ENCODE measurements around the gene METTL21C.

Gene METTL21C

GRCh38 chr13:102702965-102703725 is 8.3 kb upstream of the METTL21C start:
- H3K4me1 ChIP-seq (ENCODE audit: control insufficient read depth, insufficient read depth, low read depth, low read length): peaks cover 15% of the 10 kb centered on the region
- no peak overlapping the region for H2BK120ac ChIP-seq (ENCODE audit: low read depth, low read length)
- H2AFZ ChIP-seq (ENCODE audit: low read depth, low read length): no peak overlapping the region
- H3K4me2 ChIP-seq (ENCODE audit: low read length, poor library complexity, severe bottlenecking): no peak overlapping the region
- no peak overlapping the region for H2BK5ac ChIP-seq (ENCODE audit: low read depth, low read length, poor library complexity, severe bottlenecking)
- H3K4me3 ChIP-seq (ENCODE audit: insufficient read depth in 1 of 2, low read depth in 1 of 2, low read length in 2 of 2): no peak overlapping the region
- no peaks in the 10 kb centered on the region for H3K79me1 ChIP-seq (replicated peaks; ENCODE audit: low read length, poor library complexity, severe bottlenecking)
- H3K27me3 ChIP-seq (ENCODE audit: control insufficient read depth in 1 of 2, insufficient read depth in 1 of 2, low read length in 2 of 2): no peaks in the 10 kb centered on the region
- no peak for DNase-seq
- H3K9me3 ChIP-seq (ENCODE audit: control insufficient read depth, low read length): peaks cover 6% of the 10 kb centered on the region
- no peak overlapping the region for H2BK15ac ChIP-seq (ENCODE audit: low read depth, poor library complexity, severe bottlenecking)
- 89% methylated on average over 8 of the region's 8 CpGs for WGBS
- H4K91ac ChIP-seq (ENCODE audit: low read length): no peak overlapping the region
- no peak overlapping the region for H2BK12ac ChIP-seq (ENCODE audit: low read length in 2 of 2)
- no peak overlapping the region for H3K14ac ChIP-seq (ENCODE audit: low read length in 2 of 2)
- H3K23ac ChIP-seq (ENCODE audit: low read length in 2 of 2): no peak overlapping the region
- H2AK5ac ChIP-seq (ENCODE audit: low read length, severe bottlenecking): no peak overlapping the region
- no peak overlapping the region for H3K18ac ChIP-seq (ENCODE audit: low read depth in 1 of 2, low read length in 2 of 2)
- no peak overlapping the region for H4K8ac ChIP-seq (ENCODE audit: low read length)
- no peaks in the 10 kb centered on the region for H3K36me3 ChIP-seq (ENCODE audit: control insufficient read depth in 1 of 2, insufficient read depth in 2 of 2, low read depth in 1 of 2, low read length in 2 of 2)
- H3K27ac ChIP-seq (ENCODE audit: low read length, poor library complexity, severe bottlenecking): peak overlapping the region; percentile 50
- peak overlapping the region; percentile 54 for H3K9ac ChIP-seq (ENCODE audit: low read length)
- no peak overlapping the region for H3K4ac ChIP-seq (ENCODE audit: low read depth in 1 of 2, low read length in 2 of 2)

- no peak overlapping the region for H4K8ac ChIP-seq (ENCODE audit: low read length)
- no peak overlapping the region for H2BK120ac ChIP-seq (ENCODE audit: low read depth, low read length)
- H3K9ac ChIP-seq (ENCODE audit: low read length): no peak overlapping the region
- no peak overlapping the region for H3K14ac ChIP-seq (ENCODE audit: low read length in 2 of 2)
- H3K18ac ChIP-seq (ENCODE audit: low read depth in 1 of 2, low read length in 2 of 2): no peak overlapping the region
- H3K27me3 ChIP-seq (ENCODE audit: control insufficient read depth in 1 of 2, insufficient read depth in 1 of 2, low read length in 2 of 2): no peaks in the 10 kb centered on the region
- no peaks in the 10 kb centered on the region for H3K36me3 ChIP-seq (ENCODE audit: control insufficient read depth in 1 of 2, insufficient read depth in 2 of 2, low read depth in 1 of 2, low read length in 2 of 2)
- H2BK12ac ChIP-seq (ENCODE audit: low read length in 2 of 2): no peak overlapping the region
- no peak overlapping the region for H2AK5ac ChIP-seq (ENCODE audit: low read length, severe bottlenecking)
- no peak overlapping the region for H3K23ac ChIP-seq (ENCODE audit: low read length in 2 of 2)
- no peaks in the 10 kb centered on the region for H3K79me1 ChIP-seq (replicated peaks; ENCODE audit: low read length, poor library complexity, severe bottlenecking)
- no peak for DNase-seq
- peaks cover 6% of the 10 kb centered on the region for H3K9me3 ChIP-seq (ENCODE audit: control insufficient read depth, low read length)
- 96% methylated on average over 5 of the region's 5 CpGs for WGBS
- no peak overlapping the region for H3K27ac ChIP-seq (ENCODE audit: low read length, poor library complexity, severe bottlenecking)
- no peak overlapping the region for H2AFZ ChIP-seq (ENCODE audit: low read depth, low read length)
- no peak overlapping the region for H2BK15ac ChIP-seq (ENCODE audit: low read depth, poor library complexity, severe bottlenecking)
- H3K4me3 ChIP-seq (ENCODE audit: insufficient read depth in 1 of 2, low read depth in 1 of 2, low read length in 2 of 2): no peak overlapping the region
- no peak overlapping the region for H3K4me2 ChIP-seq (ENCODE audit: low read length, poor library complexity, severe bottlenecking)
- H3K4ac ChIP-seq (ENCODE audit: low read depth in 1 of 2, low read length in 2 of 2): no peak overlapping the region
- H4K91ac ChIP-seq (ENCODE audit: low read length): no peak overlapping the region
- no peak overlapping the region for H2BK5ac ChIP-seq (ENCODE audit: low read depth, low read length, poor library complexity, severe bottlenecking)
- peaks cover 15% of the 10 kb centered on the region for H3K4me1 ChIP-seq (ENCODE audit: control insufficient read depth, insufficient read depth, low read depth, low read length)
Measured at GRCh38 chr13:102701331-102701730, 6.5 kb upstream of the METTL21C start.

GRCh38 chr13:102700088-102701031 is 5.5 kb upstream of the METTL21C start:
- no peak overlapping the region for H3K14ac ChIP-seq (ENCODE audit: low read length in 2 of 2)
- H2AK5ac ChIP-seq (ENCODE audit: low read length, severe bottlenecking): no peak overlapping the region
- no peak overlapping the region for H3K23ac ChIP-seq (ENCODE audit: low read length in 2 of 2)
- no peak for DNase-seq
- peak overlapping the region; percentile 75 for H3K9ac ChIP-seq (ENCODE audit: low read length)
- no peaks in the 10 kb centered on the region for H3K36me3 ChIP-seq (ENCODE audit: control insufficient read depth in 1 of 2, insufficient read depth in 2 of 2, low read depth in 1 of 2, low read length in 2 of 2)
- H3K4me2 ChIP-seq (ENCODE audit: low read length, poor library complexity, severe bottlenecking): no peak overlapping the region
- H3K4me3 ChIP-seq (ENCODE audit: insufficient read depth in 1 of 2, low read depth in 1 of 2, low read length in 2 of 2): peak overlapping the region in 1 of 2 experiments; percentile 42
- WGBS: 78% methylated on average over 10 of the region's 14 CpGs
- H3K79me1 ChIP-seq (replicated peaks; ENCODE audit: low read length, poor library complexity, severe bottlenecking): no peaks in the 10 kb centered on the region
- H2AFZ ChIP-seq (ENCODE audit: low read depth, low read length): no peak overlapping the region
- H2BK12ac ChIP-seq (ENCODE audit: low read length in 2 of 2): no peak overlapping the region
- no peak overlapping the region for H2BK120ac ChIP-seq (ENCODE audit: low read depth, low read length)
- H3K4me1 ChIP-seq (ENCODE audit: control insufficient read depth, insufficient read depth, low read depth, low read length): peaks cover 13% of the 10 kb centered on the region
- no peak overlapping the region for H4K8ac ChIP-seq (ENCODE audit: low read length)
- peaks cover 6% of the 10 kb centered on the region for H3K9me3 ChIP-seq (ENCODE audit: control insufficient read depth, low read length)
- H2BK5ac ChIP-seq (ENCODE audit: low read depth, low read length, poor library complexity, severe bottlenecking): no peak overlapping the region
- no peak overlapping the region for H3K4ac ChIP-seq (ENCODE audit: low read depth in 1 of 2, low read length in 2 of 2)
- no peak overlapping the region for H3K18ac ChIP-seq (ENCODE audit: low read depth in 1 of 2, low read length in 2 of 2)
- no peaks in the 10 kb centered on the region for H3K27me3 ChIP-seq (ENCODE audit: control insufficient read depth in 1 of 2, insufficient read depth in 1 of 2, low read length in 2 of 2)
- H2BK15ac ChIP-seq (ENCODE audit: low read depth, poor library complexity, severe bottlenecking): no peak overlapping the region
- peak overlapping the region; percentile 4 for H3K27ac ChIP-seq (ENCODE audit: low read length, poor library complexity, severe bottlenecking)
- H4K91ac ChIP-seq (ENCODE audit: low read length): no peak overlapping the region

GRCh38 chr13:102699504-102699903 is 4.7 kb upstream of the METTL21C start:
- WGBS: 86% methylated on average over 3 of the region's 3 CpGs
- Histone ChIP-seq H3K4ac (ENCODE audit: low read depth in 1 of 2, low read length in 2 of 2) (no peak overlapping the region), H3K27ac (ENCODE audit: low read length, poor library complexity, severe bottlenecking) (no peak overlapping the region), H3K36me3 (ENCODE audit: control insufficient read depth in 1 of 2, insufficient read depth in 2 of 2, low read depth in 1 of 2, low read length in 2 of 2) (no peaks in the 10 kb centered on the region), H3K27me3 (ENCODE audit: control insufficient read depth in 1 of 2, insufficient read depth in 1 of 2, low read length in 2 of 2) (peaks cover 0 to 9% of the 10 kb centered on the region in 2 experiments), H3K4me2 (ENCODE audit: low read length, poor library complexity, severe bottlenecking) (no peak overlapping the region), H2AFZ (ENCODE audit: low read depth, low read length) (no peak overlapping the region), H4K91ac (ENCODE audit: low read length) (no peak overlapping the region), H2AK5ac (ENCODE audit: low read length, severe bottlenecking) (no peak overlapping the region), H2BK120ac (ENCODE audit: low read depth, low read length) (no peak overlapping the region), H3K4me3 (ENCODE audit: insufficient read depth in 1 of 2, low read depth in 1 of 2, low read length in 2 of 2) (no peak overlapping the region), H3K4me1 (ENCODE audit: control insufficient read depth, insufficient read depth, low read depth, low read length) (peaks cover 11% of the 10 kb centered on the region), H3K18ac (ENCODE audit: low read depth in 1 of 2, low read length in 2 of 2) (no peak overlapping the region), H3K23ac (ENCODE audit: low read length in 2 of 2) (no peak overlapping the region), H2BK15ac (ENCODE audit: low read depth, poor library complexity, severe bottlenecking) (no peak overlapping the region), H3K79me1 (replicated peaks; ENCODE audit: low read length, poor library complexity, severe bottlenecking) (no peaks in the 10 kb centered on the region), H4K8ac (ENCODE audit: low read length) (no peak overlapping the region), H3K9ac (ENCODE audit: low read length) (peak overlapping the region; percentile 75), H3K14ac (ENCODE audit: low read length in 2 of 2) (no peak overlapping the region), H3K9me3 (ENCODE audit: control insufficient read depth, low read length) (peaks cover 6% of the 10 kb centered on the region), H2BK12ac (ENCODE audit: low read length in 2 of 2) (no peak overlapping the region), H2BK5ac (ENCODE audit: low read depth, low read length, poor library complexity, severe bottlenecking) (no peak overlapping the region)
- DNase-seq: no peak
